BLaER1 treated with 17β-estradiol and CSF1 and Interleukin-3, amounts not matched to agents 10 nM and 100 nM (cell line): ENCODE results near the gene NUP210L.

Experiments
- H3K27ac ChIP-seq, 11 experiments: shearing (Covaris generic); formaldehyde crosslinking; 2 replicates each; pipeline ENCODE4 v1.8.1; 2022
- H3K27me3 ChIP-seq, 11 experiments: shearing (Covaris generic); formaldehyde crosslinking; 2 replicates each; pipeline ENCODE4 v1.8.1; 2022
- H3K36me3 ChIP-seq, 11 experiments: shearing (Covaris generic); formaldehyde crosslinking; 2 replicates each; pipeline ENCODE4 v1.8.1; 2022
- H3K4me1 ChIP-seq, 10 experiments: shearing (Covaris generic); formaldehyde crosslinking; 2 replicates each; pipeline ENCODE4 v1.8.1; 2022
- H3K4me2 ChIP-seq, 11 experiments: shearing (Covaris generic); formaldehyde crosslinking; 2 replicates each; pipeline ENCODE4 v1.8.1; 2022
- H3K4me3 ChIP-seq, 10 experiments: shearing (Covaris generic); formaldehyde crosslinking; 2 replicates each; pipeline ENCODE4 v1.8.1; 2022
- H3K9ac ChIP-seq, 11 experiments: shearing (Covaris generic); formaldehyde crosslinking; 2 replicates each; pipeline ENCODE4 v1.8.1; 2022
- H3K9me3 ChIP-seq, 11 experiments: shearing (Covaris generic); formaldehyde crosslinking; replicated peaks in 1 of 11; 2 replicates each; pipeline ENCODE4 v1.8.1; 2022
- H4K20me1 ChIP-seq, 11 experiments: shearing (Covaris generic); formaldehyde crosslinking; 2 replicates each; pipeline ENCODE4 v1.8.1; 2022
- Cebpa-rat ChIP-seq, 11 experiments: shearing (Covaris generic); IDR thresholded peaks; 2 replicates each; pipeline ENCODE4 v1.8.1; 2022

NUP210L gene

GRCh38 chr1:153976819-153977249, 178.0 kb downstream of the NUP210L start:
- Histone ChIP-seq H4K20me1 (peaks cover 0 to 16% (median 0%) of the 10 kb centered on the region in 11 experiments; a peak in 4 of 22 replicates), H3K9ac (peak overlapping the region; percentile 89 to 96 (median 91)), H3K4me3 (peak overlapping the region; percentile 83 to 98 (median 94)), H3K9me3 (no peaks in the 10 kb centered on the region), H3K36me3 (peaks cover 27 to 63% (median 61%) of the 10 kb centered on the region in 11 experiments), H3K4me2 (peak overlapping the region; percentile 82 to 99 (median 93)), H3K27ac (peak overlapping the region; percentile 84 to 94 (median 88)), H3K4me1 (peaks cover 38 to 70% (median 67%) of the 10 kb centered on the region in 10 experiments), H3K27me3 (no peaks in the 10 kb centered on the region)
- TF ChIP-seq Cebpa-rat (IDR thresholded peaks at IDR 0.05), result no peak

GRCh38 chr1:153973525-153973924, 181.3 kb downstream of the NUP210L start:
- H3K36me3 ChIP-seq, result peaks cover 27 to 44% (median 39%) of the 10 kb centered on the region in 11 experiments
- H3K27ac ChIP-seq, result peak overlapping the region in 6 of 11 experiments; percentile 14 to 54 (median 22); a peak in 6 of 22 replicates
- peaks cover 62 to 86% (median 80%) of the 10 kb centered on the region in 10 experiments for H3K4me1 ChIP-seq
- no peak overlapping the region for H3K4me3 ChIP-seq
- H3K9ac ChIP-seq, result no peak overlapping the region
- H4K20me1 ChIP-seq, result peaks cover 0 to 16% (median 0%) of the 10 kb centered on the region in 11 experiments; a peak in 3 of 22 replicates
- TF ChIP-seq Cebpa-rat (IDR thresholded peaks at IDR 0.05), result no peak
- no peaks in the 10 kb centered on the region for H3K9me3 ChIP-seq
- peak overlapping the region in 5 of 11 experiments; percentile 90 to 97 (median 93); a peak in 8 of 22 replicates for H3K4me2 ChIP-seq
- no peaks in the 10 kb centered on the region for H3K27me3 ChIP-seq

- Histone ChIP-seq H3K9ac (peak overlapping the region in 1 of 11 experiments; percentile 18; a peak in 1 of 22 replicates), H3K36me3 (peaks cover 27 to 44% (median 39%) of the 10 kb centered on the region in 11 experiments), H4K20me1 (peaks cover 0 to 16% (median 0%) of the 10 kb centered on the region in 11 experiments; a peak in 3 of 22 replicates)
These were observed 181.8 kb downstream of the NUP210L start for GRCh38 chr1:153973071-153973470.

GRCh38 chr1:153970346-153970745, 184.5 kb downstream of the NUP210L start:
- H3K9ac ChIP-seq, result no peak overlapping the region
- TF ChIP-seq Cebpa-rat (IDR thresholded peaks at IDR 0.05), result no peak
- H4K20me1 ChIP-seq, result peaks cover 0 to 3% (median 0%) of the 10 kb centered on the region in 11 experiments; a peak in 1 of 22 replicates
- H3K4me2 ChIP-seq, result peak overlapping the region in 8 of 11 experiments; percentile 17 to 99 (median 64); a peak in 12 of 22 replicates
- H3K4me1 ChIP-seq, result peaks cover 56 to 85% (median 78%) of the 10 kb centered on the region in 10 experiments
- peak overlapping the region in 2 of 11 experiments; percentile 12 to 36; a peak in 2 of 22 replicates for H3K27ac ChIP-seq
- no peak overlapping the region for H3K4me3 ChIP-seq
- no peaks in the 10 kb centered on the region for H3K27me3 ChIP-seq
- H3K9me3 ChIP-seq, result no peaks in the 10 kb centered on the region
- peaks cover 21 to 34% (median 29%) of the 10 kb centered on the region in 11 experiments for H3K36me3 ChIP-seq

More at GRCh38 chr1:153973071-153973470, 181.8 kb downstream of the NUP210L start:
- H3K27ac ChIP-seq, result peak overlapping the region in 7 of 11 experiments; percentile 22 to 59 (median 52); a peak in 9 of 22 replicates
- H3K4me1 ChIP-seq, result peaks cover 60 to 86% (median 79%) of the 10 kb centered on the region in 10 experiments
- TF ChIP-seq Cebpa-rat (IDR thresholded peaks at IDR 0.05), result no peak
- peak overlapping the region in 9 of 11 experiments; percentile 57 to 97 (median 75); a peak in 15 of 22 replicates for H3K4me2 ChIP-seq
- H3K9me3 ChIP-seq, result no peaks in the 10 kb centered on the region
- H3K4me3 ChIP-seq, result no peak overlapping the region
- no peaks in the 10 kb centered on the region for H3K27me3 ChIP-seq

GRCh38 chr1:153968972-153969371, 185.9 kb downstream of the NUP210L start:
- Histone ChIP-seq H3K27ac (peak overlapping the region in 8 of 11 experiments; percentile 88 to 97 (median 94); a peak in 17 of 22 replicates), H4K20me1 (no peaks in the 10 kb centered on the region), H3K27me3 (no peaks in the 10 kb centered on the region), H3K4me2 (peak overlapping the region; percentile 94 to 100 (median 99)), H3K4me3 (peak overlapping the region; percentile 59 to 81 (median 72)), H3K9ac (peak overlapping the region in 9 of 11 experiments; percentile 81 to 95 (median 89); a peak in 18 of 22 replicates), H3K9me3 (no peaks in the 10 kb centered on the region), H3K36me3 (peaks cover 7 to 21% (median 16%) of the 10 kb centered on the region in 11 experiments), H3K4me1 (peaks cover 67 to 85% (median 79%) of the 10 kb centered on the region in 10 experiments)
- no peak for TF ChIP-seq Cebpa-rat (IDR thresholded peaks at IDR 0.05)

GRCh38 chr1:153968408-153968807, 186.5 kb downstream of the NUP210L start:
- peaks cover 63 to 82% (median 78%) of the 10 kb centered on the region in 10 experiments for H3K4me1 ChIP-seq
- H3K9ac ChIP-seq, result peak overlapping the region; percentile 72 to 95 (median 88); a peak in 21 of 22 replicates

GRCh38 chr1:153968000-153968363, 186.9 kb downstream of the NUP210L start:
- Histone ChIP-seq H3K9me3 (no peaks in the 10 kb centered on the region), H3K27me3 (no peaks in the 10 kb centered on the region), H3K27ac (peak overlapping the region; percentile 1 to 97 (median 92); a peak in 19 of 22 replicates), H4K20me1 (no peaks in the 10 kb centered on the region), H3K36me3 (peaks cover 0 to 11% (median 6%) of the 10 kb centered on the region in 11 experiments; a peak in 16 of 22 replicates), H3K4me1 (peaks cover 59 to 81% (median 74%) of the 10 kb centered on the region in 10 experiments), H3K4me3 (peak overlapping the region; percentile 59 to 81 (median 72)), H3K9ac (peak overlapping the region; percentile 72 to 95 (median 88); a peak in 21 of 22 replicates), H3K4me2 (peak overlapping the region; percentile 94 to 100 (median 99))
- TF ChIP-seq Cebpa-rat (IDR thresholded peaks at IDR 0.05), result no peak

More at GRCh38 chr1:153968408-153968807, 186.5 kb downstream of the NUP210L start:
- Histone ChIP-seq H3K36me3 (peaks cover 1 to 15% (median 10%) of the 10 kb centered on the region in 11 experiments; a peak in 20 of 22 replicates), H3K27ac (peak overlapping the region; percentile 1 to 97 (median 92); a peak in 19 of 22 replicates), H4K20me1 (no peaks in the 10 kb centered on the region), H3K4me2 (peak overlapping the region; percentile 94 to 100 (median 99)), H3K9me3 (no peaks in the 10 kb centered on the region), H3K4me3 (peak overlapping the region; percentile 59 to 81 (median 72)), H3K27me3 (no peaks in the 10 kb centered on the region)
- no peak for TF ChIP-seq Cebpa-rat (IDR thresholded peaks at IDR 0.05)

GRCh38 chr1:153967107-153967999, 187.5 kb downstream of the NUP210L start, which contains the start of gene CREB3L4:
Gene CREB3L4 (plus strand): TSS chr1:153967902. CDS start chr1:153968526, 624 bp downstream.
- peaks cover 54 to 81% (median 73%) of the 10 kb centered on the region in 10 experiments for H3K4me1 ChIP-seq
- H3K9ac ChIP-seq, result peak within 1 kb of the TSS; percentile 76 to 95 (median 88)
- peak within 1 kb of the TSS; percentile 59 to 81 (median 72) for H3K4me3 ChIP-seq
- no peaks in the 10 kb centered on the region for H3K27me3 ChIP-seq
- TF ChIP-seq Cebpa-rat (IDR thresholded peaks at IDR 0.05), result no peak
- H4K20me1 ChIP-seq, result 0 out of 22 replicates have a peak, but pooled peaks cover 0 to 1% (median 0%) of the 10 kb centered on the region in 11 experiments
- H3K4me2 ChIP-seq, result peak within 1 kb of the TSS; percentile 94 to 100 (median 99)
- no peaks in the 10 kb centered on the region for H3K9me3 ChIP-seq
- H3K36me3 ChIP-seq, result peaks cover 0 to 4% (median 0%) of the 10 kb centered on the region in 11 experiments; a peak in 3 of 22 replicates
- peak within 1 kb of the TSS; percentile 44 to 97 (median 92); a peak in 21 of 22 replicates for H3K27ac ChIP-seq
